ENCODE data around the gene CAB39L.

Gene CAB39L

DNA sequence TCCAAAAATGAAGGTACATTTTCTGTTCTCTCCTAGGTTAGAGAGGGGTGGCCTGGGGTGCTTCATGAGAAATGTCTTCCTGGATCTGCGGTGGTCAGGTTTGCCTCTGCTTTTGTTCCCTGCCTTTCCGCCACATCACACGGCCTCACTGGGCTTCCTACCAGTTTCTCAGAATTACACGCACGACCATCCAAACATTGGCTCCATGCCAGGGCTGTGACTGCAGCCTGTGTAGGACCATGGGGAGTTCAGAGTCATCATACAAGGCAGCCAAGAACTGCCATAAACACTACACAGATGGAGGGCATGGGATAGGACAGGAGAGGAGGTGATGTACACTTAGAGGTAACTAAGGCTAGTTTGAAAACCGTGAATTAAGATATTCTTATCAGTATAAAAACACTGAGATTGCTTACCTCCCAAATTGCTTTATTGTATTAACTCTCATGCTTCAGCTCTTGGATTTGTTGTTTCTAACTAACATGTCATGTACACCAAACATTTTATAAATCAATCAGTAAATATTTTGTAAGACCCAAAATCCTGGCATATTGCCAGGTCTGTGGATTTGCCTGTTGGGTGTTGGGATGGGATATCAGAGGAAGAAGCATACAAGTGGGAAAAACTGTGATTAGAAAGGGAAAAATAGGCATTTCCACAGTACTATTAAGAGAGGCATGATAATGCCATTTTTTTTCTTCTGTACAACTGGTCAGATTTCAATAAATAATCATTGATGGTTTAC lies 150.9 kb downstream of the CAB39L start:
- DNase-seq (ENCODE audit: low read depth), result no peak

DNA sequence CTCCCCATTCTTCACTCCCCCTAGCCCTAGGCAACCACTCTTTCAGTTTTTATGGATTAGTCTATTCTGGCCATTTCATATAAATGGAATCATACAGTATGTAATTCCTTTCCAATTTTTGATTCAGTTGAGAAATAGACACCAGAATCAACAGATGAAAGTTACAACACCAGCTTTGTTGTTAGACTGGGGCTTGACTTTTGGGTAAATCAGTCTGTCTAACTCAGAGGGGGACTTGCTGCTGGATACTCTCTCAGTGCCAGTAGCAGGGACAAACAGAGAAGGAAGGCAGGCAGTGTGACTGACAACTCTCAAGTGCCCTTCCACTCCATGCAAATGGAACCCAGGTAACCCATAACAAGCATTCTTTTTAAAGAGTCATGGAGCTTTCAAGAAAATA lies 155.4 kb downstream of the CAB39L start:
- H3K4me3 ChIP-seq (ENCODE audit: low read depth, low read length), result no peak overlapping the region
- DNase-seq (ENCODE audit: low read depth), result no peak
- TF ChIP-seq, protein P1, sequence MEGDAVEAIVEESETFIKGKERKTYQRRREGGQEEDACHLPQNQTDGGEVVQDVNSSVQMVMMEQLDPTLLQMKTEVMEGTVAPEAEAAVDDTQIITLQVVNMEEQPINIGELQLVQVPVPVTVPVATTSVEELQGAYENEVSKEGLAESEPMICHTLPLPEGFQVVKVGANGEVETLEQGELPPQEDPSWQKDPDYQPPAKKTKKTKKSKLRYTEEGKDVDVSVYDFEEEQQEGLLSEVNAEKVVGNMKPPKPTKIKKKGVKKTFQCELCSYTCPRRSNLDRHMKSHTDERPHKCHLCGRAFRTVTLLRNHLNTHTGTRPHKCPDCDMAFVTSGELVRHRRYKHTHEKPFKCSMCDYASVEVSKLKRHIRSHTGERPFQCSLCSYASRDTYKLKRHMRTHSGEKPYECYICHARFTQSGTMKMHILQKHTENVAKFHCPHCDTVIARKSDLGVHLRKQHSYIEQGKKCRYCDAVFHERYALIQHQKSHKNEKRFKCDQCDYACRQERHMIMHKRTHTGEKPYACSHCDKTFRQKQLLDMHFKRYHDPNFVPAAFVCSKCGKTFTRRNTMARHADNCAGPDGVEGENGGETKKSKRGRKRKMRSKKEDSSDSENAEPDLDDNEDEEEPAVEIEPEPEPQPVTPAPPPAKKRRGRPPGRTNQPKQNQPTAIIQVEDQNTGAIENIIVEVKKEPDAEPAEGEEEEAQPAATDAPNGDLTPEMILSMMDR (IDR thresholded peaks at IDR 0.05; ENCODE audit: control insufficient read depth, extremely low read depth, insufficient read depth), result no peak

More for the DNA sequence above, 150.9 kb downstream of the CAB39L start:
- no peak overlapping the region for H3K4me3 ChIP-seq (ENCODE audit: low read depth, low read length)
- TF ChIP-seq, protein P1 (IDR thresholded peaks at IDR 0.05; ENCODE audit: control insufficient read depth, extremely low read depth, insufficient read depth), result no peak

GRCh38 chr13:49287995-49288394 lies 155.9 kb downstream of the CAB39L start:
- TF ChIP-seq, protein P1 (IDR thresholded peaks at IDR 0.05; ENCODE audit: control insufficient read depth, extremely low read depth, insufficient read depth), result no peak
- H3K4me3 ChIP-seq (ENCODE audit: low read depth, low read length), result no peak overlapping the region
- DNase-seq (ENCODE audit: low read depth), result no peak

DNA sequence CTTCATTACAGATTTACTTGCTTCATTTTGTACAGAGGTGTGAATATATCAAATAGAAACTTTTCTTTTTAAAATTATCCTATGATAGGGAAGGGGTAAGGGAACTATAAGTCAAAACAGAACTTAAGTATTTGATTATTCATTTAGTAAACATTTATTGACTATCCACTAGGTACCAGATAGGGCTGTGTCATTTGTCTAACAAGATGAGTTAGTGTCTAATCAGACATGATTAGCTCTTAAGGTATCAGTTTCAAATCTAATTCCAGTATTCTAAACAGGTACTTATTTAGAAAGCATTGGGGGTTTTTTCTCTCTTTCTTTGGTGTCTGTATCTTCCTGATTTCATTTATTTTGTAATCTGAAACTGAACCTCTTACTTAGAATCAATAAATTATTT lies 164.0 kb downstream of the CAB39L start:
- H3K4me3 ChIP-seq (ENCODE audit: low read depth, low read length), result no peak overlapping the region
- TF ChIP-seq, protein P1 (IDR thresholded peaks at IDR 0.05; ENCODE audit: control insufficient read depth, extremely low read depth, insufficient read depth), result no peak
- no peak for DNase-seq (ENCODE audit: low read depth)

DNA sequence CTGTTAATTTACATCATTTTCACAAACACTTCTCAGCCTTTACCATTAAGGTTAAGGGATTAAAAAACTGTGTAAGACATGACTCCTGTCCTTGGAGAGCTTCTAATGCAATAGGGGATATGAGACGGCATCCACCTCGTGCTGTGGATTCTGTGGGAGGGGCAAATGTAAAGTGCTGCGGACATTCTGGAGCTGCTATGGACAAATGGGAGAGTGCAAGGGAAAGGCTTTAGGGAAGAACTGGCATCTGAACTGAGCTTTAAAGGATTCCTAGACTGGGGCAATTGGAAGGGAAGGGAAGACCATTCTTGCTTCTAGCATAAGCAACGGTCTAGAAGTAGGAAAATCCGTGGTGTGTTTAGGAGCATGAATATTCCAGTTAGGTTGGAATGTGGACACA lies 164.8 kb downstream of the CAB39L start:
- TF ChIP-seq, protein P1 (IDR thresholded peaks at IDR 0.05; ENCODE audit: control insufficient read depth, extremely low read depth, insufficient read depth), result no peak
- H3K4me3 ChIP-seq (ENCODE audit: low read depth, low read length), result no peak overlapping the region
- DNase-seq (ENCODE audit: low read depth), result no peak

GRCh38 chr13:49278211-49278610 lies 165.7 kb downstream of the CAB39L start:
- H3K4me3 ChIP-seq (ENCODE audit: low read depth, low read length), result no peak overlapping the region
- TF ChIP-seq, protein P1 (IDR thresholded peaks at IDR 0.05; ENCODE audit: control insufficient read depth, extremely low read depth, insufficient read depth), result no peak
- no peak for DNase-seq (ENCODE audit: low read depth)

DNA sequence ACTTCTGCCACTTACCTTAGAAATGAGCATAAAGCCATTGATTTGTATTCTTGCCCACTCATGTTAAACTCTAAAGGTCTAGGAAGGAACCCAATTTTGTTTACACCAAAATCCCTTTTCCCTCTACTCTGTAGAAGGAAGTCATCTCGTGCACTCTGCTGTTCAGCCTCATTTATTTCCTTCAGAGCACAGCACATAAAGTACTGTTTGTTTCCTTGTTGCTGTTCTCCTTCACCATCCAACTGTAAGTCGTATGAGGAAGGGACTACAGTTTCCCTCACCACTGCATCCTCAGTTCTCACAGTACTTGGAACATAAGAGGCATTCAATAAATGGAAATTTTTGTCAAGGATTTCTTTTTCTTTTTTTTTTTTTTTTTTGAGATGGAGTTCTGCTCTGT lies 171.6 kb downstream of the CAB39L start:
- no peak for DNase-seq (ENCODE audit: low read depth)
- TF ChIP-seq, protein P1 (IDR thresholded peaks at IDR 0.05; ENCODE audit: control insufficient read depth, extremely low read depth, insufficient read depth), result no peak
- no peak overlapping the region for H3K4me3 ChIP-seq (ENCODE audit: low read depth, low read length)
